ENCODE results near the gene ATP10D.
"Not testable (repeated sequence)": the region's sequence is repeated elsewhere in the genome, so short reads cannot be mapped to it uniquely, and the experiment has no call there.

Gene ATP10D

DNA sequence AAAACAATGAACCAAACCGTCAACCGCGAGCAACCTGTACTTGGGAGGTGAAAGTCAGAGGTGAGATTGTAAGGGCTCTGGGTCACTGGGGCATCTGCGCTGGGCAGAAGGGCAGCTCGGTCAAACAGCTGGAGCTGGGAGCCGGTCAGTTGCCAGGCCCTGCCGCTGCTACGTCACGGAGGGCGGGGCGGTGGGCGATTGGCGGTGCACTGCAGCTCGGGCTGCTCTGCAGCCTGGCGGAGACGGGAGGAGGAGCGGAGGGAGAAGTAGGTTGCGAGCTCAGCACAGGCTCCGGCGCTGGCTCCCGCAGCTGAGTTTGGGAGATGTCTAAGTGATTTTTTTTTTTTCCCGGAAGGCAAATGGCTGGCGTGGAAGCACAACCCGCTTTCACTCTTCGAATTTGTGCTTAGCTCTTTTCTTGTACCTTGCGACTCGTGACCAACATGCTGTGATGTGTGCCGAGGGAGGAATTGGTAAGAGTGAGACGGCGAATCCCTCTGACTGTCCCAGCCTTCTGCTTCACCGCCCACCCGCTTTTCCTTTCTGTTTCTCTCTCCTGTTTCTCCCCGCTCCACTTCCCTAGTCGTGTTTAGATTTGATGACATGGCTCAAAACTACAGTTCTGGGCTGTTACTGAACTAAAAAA lies at the start of gene ATP10D:
Gene ATP10D (plus strand): TSS at position 229 of the 646 bp plus-strand sequence. CDS start 27,266 bp downstream, outside the sequence.
- DNase-seq, result peak; percentile 94

GRCh38 chr4:47442980-47443379 lies 42.1 kb upstream of the ATP10D start:
- DNase-seq, result no peak

DNA sequence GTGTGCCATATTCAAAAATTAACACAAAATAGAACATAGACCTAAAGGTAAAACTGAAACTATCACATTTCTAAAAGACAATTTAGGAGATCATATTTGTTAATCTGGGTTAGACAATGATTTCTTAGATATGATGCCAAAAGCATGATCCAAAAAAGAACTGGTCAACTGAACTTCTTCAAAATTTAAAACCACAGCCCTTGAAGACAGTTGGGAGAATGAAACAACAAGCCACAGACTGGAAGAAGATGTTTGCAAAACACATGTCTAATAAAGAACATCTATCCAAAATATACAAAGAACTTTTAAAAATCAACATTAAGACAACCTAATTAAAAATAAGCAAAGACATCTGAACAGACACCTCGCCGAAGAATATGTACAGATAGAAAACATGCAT lies 41.0 kb upstream of the ATP10D start:
- no peak for DNase-seq

DNA sequence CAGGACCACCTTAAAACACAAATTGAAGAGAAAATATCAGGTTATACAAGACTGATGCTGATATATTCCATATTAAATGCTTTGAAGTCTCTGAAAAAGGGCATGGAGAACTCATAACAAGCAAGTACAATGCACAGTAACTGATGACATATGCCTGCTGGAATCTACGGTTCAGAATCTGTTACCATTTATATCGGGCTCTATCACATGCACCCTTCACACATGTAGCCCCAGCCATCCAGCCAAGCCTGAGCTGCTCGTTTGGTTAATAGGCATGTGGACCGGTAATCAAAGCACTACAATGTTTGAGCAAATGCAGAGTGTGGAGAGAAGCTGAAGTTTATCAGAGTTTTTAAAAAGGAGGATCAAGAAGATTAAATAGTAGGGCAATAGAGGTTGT lies 33.4 kb upstream of the ATP10D start:
- DNase-seq, result peak; percentile 35

DNA sequence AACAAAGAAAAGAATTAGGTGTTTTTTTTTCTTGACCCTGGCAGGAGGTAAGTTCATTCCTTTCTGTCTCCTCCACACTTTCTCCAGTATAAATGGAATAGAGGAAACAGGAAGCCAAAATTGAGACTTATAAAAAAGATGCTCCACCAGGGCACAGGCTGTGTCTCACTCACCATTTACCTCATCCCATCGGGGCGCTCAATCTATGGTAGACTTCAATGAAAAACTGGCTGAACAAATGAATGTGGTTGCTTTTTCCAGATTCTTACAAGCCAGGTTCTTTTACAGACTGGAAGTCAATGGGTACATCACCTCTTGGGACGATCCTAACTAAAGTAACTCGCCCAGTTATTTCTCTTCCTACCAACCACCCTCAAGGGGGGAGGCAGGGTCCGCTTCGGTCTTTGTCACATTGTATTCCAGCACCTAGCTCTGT lies 22.3 kb upstream of the ATP10D start:
- DNase-seq, result peak; percentile 24

DNA sequence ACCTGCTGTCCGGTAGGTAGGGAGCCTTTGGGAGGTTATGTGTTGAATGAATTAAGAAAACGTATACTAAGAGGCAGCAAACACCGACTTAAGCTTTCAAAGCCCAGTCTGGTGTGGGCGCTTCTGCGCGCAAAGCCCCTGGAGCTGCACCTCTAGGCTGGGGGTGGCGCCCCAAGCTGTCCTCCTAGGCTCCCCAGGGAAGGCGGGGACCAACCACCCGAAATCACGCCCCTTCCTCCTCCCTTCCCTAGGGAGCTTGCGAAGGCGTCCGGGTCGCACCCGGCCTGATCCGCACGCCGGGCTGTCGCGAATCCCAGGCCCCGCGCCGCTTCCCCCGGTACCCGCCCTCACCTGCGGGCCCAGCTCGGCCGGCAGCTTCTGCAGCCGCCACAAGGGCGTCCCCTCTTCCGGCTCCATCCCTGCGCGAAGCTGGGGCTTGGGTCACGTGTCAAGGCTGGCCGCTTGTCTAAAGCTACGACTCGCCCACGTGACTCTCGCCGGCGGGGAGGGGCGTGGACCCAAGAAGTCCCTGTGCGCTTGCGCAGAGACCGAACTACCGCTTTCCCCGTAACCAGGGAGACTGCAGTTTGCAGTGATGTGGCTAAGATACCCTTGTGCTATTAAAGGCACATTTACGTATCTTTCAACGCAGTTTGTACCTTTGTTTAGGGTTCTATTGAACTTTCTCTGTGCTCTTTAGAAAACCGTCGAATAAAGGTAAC lies 21.7 kb upstream of the ATP10D start, which contains the start of gene COMMD8:
Gene COMMD8 (minus strand): TSS at position 468 of the 722 bp plus-strand sequence. CDS start 51 bp downstream, at position 417.
- peak; percentile 95 for DNase-seq

- DNase-seq, result no peak
Measured at GRCh38 chr4:47465004-47465403, 20.1 kb upstream of the ATP10D start.

- no peak for DNase-seq
Measured at GRCh38 chr4:47466056-47466785, 18.9 kb upstream of the ATP10D start.

DNA sequence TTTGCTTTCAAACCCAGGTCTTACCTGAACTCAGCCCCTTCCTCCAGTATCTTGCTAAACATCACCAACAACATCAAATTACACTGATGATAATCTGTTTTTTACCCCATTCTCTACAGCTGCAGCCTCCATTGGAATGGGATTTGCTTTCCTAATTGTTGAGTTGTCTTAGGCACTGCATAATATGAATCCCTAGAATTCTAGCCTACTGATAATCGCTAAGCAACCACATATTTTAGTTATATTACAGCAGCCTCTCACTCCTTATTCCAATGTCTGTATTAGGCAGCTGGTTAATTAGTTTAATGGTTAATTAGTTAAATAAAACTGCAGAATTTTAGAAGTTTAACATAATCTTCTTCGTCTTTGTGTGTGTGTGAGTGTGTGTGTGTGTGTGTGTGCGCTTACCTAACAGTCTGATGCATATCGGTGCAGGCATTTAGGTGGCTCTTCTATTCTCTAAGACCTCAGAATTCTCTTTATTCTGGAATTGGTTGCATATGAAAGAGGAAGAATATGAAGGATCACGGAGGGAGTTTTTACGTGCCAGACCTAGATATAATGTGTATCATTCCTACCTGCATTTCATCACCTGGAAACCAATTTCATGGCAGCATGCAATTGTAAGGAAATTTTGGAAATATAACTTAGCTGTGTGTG lies 16.2 kb upstream of the ATP10D start:
- peak; percentile 46 for DNase-seq

GRCh38 chr4:47469951-47470350 lies 15.1 kb upstream of the ATP10D start:
- DNase-seq, result peak; percentile 77

DNA sequence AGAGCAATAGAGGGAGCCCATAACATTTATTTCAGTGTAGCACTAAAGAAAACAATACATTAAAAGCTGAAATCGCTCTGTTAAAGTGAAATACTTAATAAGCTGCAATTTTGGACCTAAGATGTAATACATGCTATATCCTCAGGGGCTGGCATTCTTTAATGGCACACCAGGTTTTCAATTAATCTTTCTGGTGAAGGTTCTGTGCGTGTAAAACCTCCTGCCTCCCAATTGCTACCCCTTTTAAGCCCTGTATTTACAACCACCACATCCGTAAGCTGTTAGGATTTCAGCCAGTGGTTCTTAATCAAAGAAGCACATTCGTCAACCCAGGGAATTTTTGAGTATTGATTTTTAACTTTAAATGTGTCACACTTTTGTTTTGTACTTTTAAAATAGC lies 14.0 kb upstream of the ATP10D start:
- DNase-seq, result no peak

- no peak for DNase-seq
Measured at GRCh38 chr4:47471591-47471990, 13.5 kb upstream of the ATP10D start.

- DNase-seq, result no peak
Measured at GRCh38 chr4:47473141-47473750, 11.8 kb upstream of the ATP10D start.

GRCh38 chr4:47474799-47475198 lies 10.3 kb upstream of the ATP10D start:
- no peak for DNase-seq

GRCh38 chr4:47475411-47475810 lies 9.7 kb upstream of the ATP10D start:
- DNase-seq, result no peak

DNA sequence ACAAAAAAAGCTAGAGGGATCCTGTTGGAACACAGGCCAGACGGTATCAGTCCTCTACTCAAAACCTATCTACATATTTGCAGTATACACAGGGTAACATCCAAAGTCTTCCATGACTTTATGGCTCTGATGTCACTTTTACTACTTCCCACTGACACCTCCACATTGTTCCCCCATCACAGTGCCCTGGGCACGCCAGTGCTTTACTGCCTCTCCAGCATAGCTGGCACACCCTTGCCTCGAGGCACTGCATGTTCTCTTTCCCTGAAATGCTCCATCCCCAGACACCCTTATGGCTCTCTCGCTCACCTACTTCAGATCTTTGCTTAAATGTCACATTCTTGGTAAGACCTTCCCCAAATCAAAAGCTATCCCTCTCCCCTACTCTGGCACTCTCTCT lies 6.3 kb upstream of the ATP10D start:
- DNase-seq, result no peak

- peak; percentile 65 for DNase-seq
Measured at GRCh38 chr4:47482326-47482725, 2.7 kb upstream of the ATP10D start.

DNA sequence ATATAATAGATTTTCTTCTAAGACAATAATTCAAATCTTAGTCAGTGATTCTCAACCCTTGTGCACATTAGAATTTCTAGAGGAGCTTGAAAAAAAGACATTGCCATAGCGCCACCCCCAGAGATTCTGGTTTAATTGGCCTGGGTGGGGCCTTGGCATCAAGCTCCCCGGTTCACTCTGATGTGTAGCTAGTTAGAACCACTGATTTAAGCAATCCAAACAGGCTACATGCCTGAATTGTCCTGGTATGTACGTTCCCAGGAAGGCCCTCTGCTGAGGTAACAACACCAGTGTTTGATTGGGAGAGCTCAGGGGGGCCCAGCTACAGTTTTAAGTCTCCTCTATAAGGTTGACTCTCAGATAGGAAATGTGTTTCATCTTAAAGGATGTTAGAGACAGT lies 1.3 kb upstream of the ATP10D start:
- no peak for DNase-seq

GRCh38 chr4:47484168-47484567 lies 907 bp upstream of the ATP10D start:
- DNase-seq, result no peak

DNA sequence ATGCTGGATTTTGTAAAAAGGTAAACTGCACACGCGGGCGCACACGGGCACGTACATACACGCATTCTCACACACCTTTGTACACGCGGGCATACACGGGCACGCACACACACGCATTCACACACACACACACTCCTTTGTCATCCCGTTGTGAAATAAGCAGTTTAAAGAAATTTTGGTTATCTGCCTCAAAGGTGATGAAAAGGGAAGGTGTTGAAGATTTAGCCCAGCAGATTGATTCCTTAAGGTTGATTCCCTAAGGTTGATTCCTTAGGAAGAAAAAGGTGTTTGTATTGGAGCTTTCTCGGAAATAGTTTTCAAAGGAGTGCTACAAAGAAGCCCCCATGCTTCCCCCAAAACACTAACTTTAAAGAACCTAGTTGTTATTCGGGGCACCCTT lies 693 bp downstream of the ATP10D start:
- peak; percentile 11 for DNase-seq

GRCh38 chr4:47486231-47486673 lies 1.2 kb downstream of the ATP10D start:
- peak; percentile 25 for DNase-seq

DNA sequence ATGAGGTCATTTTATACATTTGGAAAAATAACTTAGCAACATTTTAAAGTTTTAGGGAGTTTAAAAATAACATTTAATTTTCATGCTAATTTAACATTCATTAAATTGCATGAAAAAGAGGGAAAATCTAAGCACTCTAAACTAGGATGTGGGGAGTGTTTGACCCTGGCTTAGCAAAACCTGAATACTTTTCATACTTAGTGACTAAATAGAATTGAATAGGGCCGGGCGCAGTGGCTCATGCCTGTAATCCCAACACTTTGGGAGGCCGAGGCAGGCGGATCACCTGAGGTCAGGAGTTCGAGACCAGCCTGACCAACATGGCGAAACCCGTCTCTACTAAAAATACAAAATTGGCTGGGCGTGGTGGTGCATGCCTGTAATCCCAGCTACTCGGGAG lies 1.7 kb downstream of the ATP10D start:
- DNase-seq, result not testable (repeated sequence)

DNA sequence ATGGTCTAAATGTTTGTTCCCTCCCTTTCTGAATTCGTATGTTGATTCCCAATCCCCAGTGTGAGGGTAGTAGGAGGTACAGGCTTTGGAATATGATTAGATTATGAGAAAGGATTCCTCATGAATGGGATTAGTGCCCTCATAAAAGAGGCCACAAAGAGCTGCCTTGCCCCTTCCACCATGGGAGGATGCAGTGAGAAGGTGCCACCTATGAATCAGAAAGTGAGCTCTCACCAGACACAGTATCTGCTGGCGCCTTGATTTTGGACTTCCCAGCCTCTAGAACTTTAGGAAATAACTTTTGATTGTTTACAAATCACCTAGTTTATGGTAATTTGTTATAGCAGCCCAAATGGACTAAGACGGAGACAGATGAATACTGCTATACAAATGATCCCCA lies 3.6 kb downstream of the ATP10D start:
- no peak for DNase-seq

Data from EL (cell line).